ENCODE data around the gene FBXW4.
A peak's percentile ranks its signal among the peaks of the same experiment; 100 is the strongest.
"Not testable (repeated sequence)": the region's sequence is repeated elsewhere in the genome, so short reads cannot be mapped to it uniquely, and the experiment has no call there.

The FBXW4 gene

DNA sequence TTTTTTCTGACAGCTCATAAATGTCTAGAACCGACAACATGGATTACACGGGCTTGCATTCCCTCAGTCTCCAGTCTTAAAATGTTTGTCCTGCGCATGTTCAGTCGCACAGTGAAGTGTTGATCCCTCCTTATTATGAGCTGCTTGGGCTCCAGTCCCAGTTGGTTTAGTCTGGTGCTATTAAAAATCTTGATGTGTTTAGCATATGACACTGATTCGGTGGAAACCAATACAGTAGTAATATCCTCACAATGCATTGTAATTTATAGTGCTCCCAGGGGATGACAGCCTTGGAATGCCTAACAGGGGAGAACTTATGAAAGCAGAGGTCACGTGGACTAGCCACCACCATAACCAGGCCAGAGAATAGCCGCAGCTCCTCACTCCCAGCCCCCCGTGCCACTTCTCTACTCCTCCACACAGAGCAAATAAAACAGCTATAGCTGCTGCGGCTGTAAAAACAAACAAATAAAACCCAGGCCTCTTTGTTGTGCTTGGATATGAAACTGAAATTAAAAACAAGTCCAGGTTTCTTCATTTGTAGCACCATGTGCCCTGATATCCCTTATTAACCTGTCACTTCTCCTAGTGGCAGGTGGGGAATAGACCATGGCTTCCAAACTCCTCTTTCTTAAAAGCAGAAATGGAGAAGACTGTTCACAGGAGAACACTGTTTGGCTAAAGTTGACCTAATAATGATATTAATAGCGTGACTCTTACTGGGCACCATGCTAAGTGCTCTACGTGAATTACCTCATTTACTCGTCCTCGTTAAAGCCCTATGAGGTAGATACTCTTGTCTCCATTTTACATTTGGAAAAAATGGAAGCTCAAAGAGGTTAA, 99.2 kb downstream of the FBXW4 start:
- Histone ChIP-seq H3K36me3 (ENCODE audit: control insufficient read depth, insufficient read depth, low read length) (no peaks in the 10 kb centered on the region), H3K4me3 (ENCODE audit: insufficient read depth, low read depth, low read length, poor library complexity, severe bottlenecking) (no peak overlapping the region), H3K4me1 (ENCODE audit: control insufficient read depth, insufficient read depth, low read length, poor library complexity, severe bottlenecking) (no peaks in the 10 kb centered on the region), H3K9me3 (ENCODE audit: control insufficient read depth, low read length) (no peaks in the 10 kb centered on the region), H3K27me3 (replicated peaks; ENCODE audit: control insufficient read depth, insufficient read depth, low read length, poor library complexity, severe bottlenecking) (no peaks in the 10 kb centered on the region), H3K27ac (ENCODE audit: insufficient read depth, low read length, poor library complexity, severe bottlenecking) (no peak overlapping the region)
- DNase-seq = no peak

DNA sequence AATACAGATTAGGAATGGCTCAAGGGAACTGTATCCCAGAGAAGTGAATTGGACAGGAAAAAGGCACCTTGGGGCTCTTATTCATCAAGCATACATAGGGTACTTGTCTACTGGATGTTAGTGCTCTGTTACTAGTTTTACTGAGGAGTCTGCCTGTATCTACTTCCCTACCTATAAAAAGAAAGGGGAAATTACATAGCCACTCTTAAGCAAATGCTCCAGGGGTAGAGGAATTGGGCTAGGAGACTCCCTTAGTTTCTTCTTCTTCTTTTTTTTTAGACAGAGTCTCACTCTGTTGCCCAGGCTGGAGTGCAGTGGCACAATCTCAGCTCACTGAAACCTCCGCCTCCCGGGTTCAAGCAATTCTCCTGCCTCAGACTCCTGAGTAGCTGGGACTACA, 101.6 kb downstream of the FBXW4 start:
- not testable (repeated sequence) for H3K27me3 ChIP-seq (replicated peaks; ENCODE audit: control insufficient read depth, insufficient read depth, low read length, poor library complexity, severe bottlenecking); DNase-seq; H3K9me3 ChIP-seq (ENCODE audit: control insufficient read depth, low read length); H3K27ac ChIP-seq (ENCODE audit: insufficient read depth, low read length, poor library complexity, severe bottlenecking); H3K4me1 ChIP-seq (ENCODE audit: control insufficient read depth, insufficient read depth, low read length, poor library complexity, severe bottlenecking); H3K4me3 ChIP-seq (ENCODE audit: insufficient read depth, low read depth, low read length, poor library complexity, severe bottlenecking); H3K36me3 ChIP-seq (ENCODE audit: control insufficient read depth, insufficient read depth, low read length)

DNA sequence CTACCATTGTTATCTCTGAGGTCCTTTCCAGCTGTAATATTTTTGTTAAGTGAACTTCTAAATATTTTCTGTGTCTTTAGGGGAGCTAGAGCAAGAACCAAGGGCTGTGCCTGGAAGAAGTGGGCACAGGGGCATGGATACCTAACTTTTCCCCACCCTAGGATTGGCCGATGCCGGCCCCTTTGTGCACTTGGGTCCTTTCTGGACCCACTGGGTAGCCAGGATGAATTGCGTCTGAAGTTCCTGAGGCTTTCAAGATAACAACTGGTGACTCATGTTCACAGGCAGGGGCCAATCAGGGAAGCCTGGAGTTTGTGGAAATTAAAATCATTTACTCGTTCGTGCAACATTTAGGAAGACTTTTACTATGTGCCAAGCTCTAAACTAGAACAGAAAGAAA, 106.1 kb downstream of the FBXW4 start:
- Histone ChIP-seq H3K27ac (ENCODE audit: insufficient read depth, low read length, poor library complexity, severe bottlenecking) (no peak overlapping the region), H3K9me3 (ENCODE audit: control insufficient read depth, low read length) (no peaks in the 10 kb centered on the region), H3K4me3 (ENCODE audit: insufficient read depth, low read depth, low read length, poor library complexity, severe bottlenecking) (peak overlapping the region; percentile 81), H3K4me1 (ENCODE audit: control insufficient read depth, insufficient read depth, low read length, poor library complexity, severe bottlenecking) (peaks cover 16% of the 10 kb centered on the region), H3K36me3 (ENCODE audit: control insufficient read depth, insufficient read depth, low read length) (peaks cover 7% of the 10 kb centered on the region), H3K27me3 (replicated peaks; ENCODE audit: control insufficient read depth, insufficient read depth, low read length, poor library complexity, severe bottlenecking) (no peaks in the 10 kb centered on the region)
- DNase-seq = no peak

DNA sequence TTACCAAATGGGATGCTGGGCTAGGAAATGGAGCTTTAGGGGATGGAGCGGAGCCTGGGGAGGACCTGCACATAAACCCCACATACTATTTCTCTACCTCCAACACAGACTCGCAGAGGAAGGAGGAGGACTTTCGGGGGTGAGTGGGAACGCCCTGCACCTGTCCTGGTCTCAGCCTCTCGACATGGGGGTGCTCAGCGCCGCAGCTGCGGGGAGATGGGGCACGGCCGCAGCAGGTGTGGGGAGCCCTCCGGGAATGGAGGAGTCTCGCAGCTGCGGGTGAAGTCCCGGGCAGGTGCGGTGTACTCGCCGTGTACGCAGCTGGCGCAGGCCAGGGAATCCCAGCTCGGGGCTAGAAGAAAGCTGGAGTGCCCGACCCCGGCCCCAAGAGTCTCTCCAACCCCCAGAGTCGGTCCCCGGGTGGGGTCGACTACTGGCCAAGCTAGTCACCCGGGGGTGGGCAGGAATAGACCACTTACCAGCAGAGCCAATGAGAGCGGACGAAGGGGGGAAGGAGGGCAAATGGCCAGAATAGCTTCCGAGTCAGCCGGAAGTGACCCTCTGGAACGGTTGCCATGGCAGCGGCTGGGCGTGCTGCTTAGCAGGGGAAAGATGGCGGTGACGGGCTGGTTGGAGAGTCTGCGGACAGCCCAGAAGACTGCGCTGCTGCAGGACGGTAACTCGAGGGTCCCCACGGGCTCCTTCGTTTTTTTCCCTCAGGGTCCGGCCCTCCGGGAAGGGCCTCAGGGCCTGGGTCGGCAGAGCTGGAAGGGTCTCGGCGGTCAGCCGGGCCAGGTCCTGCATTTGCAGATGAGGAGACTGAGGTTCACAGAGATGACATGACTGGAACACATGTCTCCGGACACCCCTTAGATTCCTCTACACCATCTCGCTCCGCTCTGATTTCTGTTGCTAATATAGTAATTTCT, 107.0 kb downstream of the FBXW4 start, which contains the start of the genes DPCD and POLL:
Gene DPCD, plus strand, starts transcription at position 597 of the 929 bp plus-strand sequence. Its CDS starts 16 bp downstream, at position 613.
Gene POLL, minus strand, starts transcription at position 533 of the 929 bp plus-strand sequence. CDS start 897 bp downstream, outside the sequence.
- Histone ChIP-seq H3K9me3 (ENCODE audit: control insufficient read depth, low read length) (no peaks in the 10 kb centered on the region), H3K4me1 (ENCODE audit: control insufficient read depth, insufficient read depth, low read length, poor library complexity, severe bottlenecking) (peaks cover 16% of the 10 kb centered on the region), H3K4me3 (ENCODE audit: insufficient read depth, low read depth, low read length, poor library complexity, severe bottlenecking) (peak within 1 kb of the TSS; percentile 81), H3K27me3 (replicated peaks; ENCODE audit: control insufficient read depth, insufficient read depth, low read length, poor library complexity, severe bottlenecking) (no peaks in the 10 kb centered on the region), H3K27ac (ENCODE audit: insufficient read depth, low read length, poor library complexity, severe bottlenecking) (peak within 1 kb of the TSS; percentile 52), H3K36me3 (ENCODE audit: control insufficient read depth, insufficient read depth, low read length) (peaks cover 16% of the 10 kb centered on the region)
- peak; percentile 73 to 83 (median 74) for DNase-seq

DNA sequence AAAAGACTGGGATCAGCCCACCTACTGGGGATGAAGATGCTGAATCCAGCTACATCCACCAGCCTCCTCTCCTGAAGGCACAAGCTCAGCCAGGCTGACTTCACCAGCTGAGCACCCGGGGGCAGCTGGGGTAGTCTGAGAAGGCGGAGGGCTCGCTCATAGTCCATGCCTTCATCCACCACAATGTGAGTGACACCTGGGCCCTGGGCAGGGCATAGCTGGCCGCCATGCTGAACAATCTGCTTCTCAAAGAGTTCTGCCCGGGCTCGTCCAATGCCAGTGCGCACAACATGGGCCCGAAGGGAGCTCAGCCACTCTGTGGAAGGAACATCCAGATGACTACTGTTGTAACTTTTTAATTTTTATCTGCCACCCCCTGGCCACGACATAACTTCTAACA, 109.1 kb downstream of the FBXW4 start:
- Histone ChIP-seq H3K27me3 (replicated peaks; ENCODE audit: control insufficient read depth, insufficient read depth, low read length, poor library complexity, severe bottlenecking) (no peaks in the 10 kb centered on the region), H3K4me1 (ENCODE audit: control insufficient read depth, insufficient read depth, low read length, poor library complexity, severe bottlenecking) (peaks cover 16% of the 10 kb centered on the region), H3K4me3 (ENCODE audit: insufficient read depth, low read depth, low read length, poor library complexity, severe bottlenecking) (no peak overlapping the region), H3K27ac (ENCODE audit: insufficient read depth, low read length, poor library complexity, severe bottlenecking) (no peak overlapping the region), H3K36me3 (ENCODE audit: control insufficient read depth, insufficient read depth, low read length) (peaks cover 21% of the 10 kb centered on the region), H3K9me3 (ENCODE audit: control insufficient read depth, low read length) (no peaks in the 10 kb centered on the region)
- no peak for DNase-seq

DNA sequence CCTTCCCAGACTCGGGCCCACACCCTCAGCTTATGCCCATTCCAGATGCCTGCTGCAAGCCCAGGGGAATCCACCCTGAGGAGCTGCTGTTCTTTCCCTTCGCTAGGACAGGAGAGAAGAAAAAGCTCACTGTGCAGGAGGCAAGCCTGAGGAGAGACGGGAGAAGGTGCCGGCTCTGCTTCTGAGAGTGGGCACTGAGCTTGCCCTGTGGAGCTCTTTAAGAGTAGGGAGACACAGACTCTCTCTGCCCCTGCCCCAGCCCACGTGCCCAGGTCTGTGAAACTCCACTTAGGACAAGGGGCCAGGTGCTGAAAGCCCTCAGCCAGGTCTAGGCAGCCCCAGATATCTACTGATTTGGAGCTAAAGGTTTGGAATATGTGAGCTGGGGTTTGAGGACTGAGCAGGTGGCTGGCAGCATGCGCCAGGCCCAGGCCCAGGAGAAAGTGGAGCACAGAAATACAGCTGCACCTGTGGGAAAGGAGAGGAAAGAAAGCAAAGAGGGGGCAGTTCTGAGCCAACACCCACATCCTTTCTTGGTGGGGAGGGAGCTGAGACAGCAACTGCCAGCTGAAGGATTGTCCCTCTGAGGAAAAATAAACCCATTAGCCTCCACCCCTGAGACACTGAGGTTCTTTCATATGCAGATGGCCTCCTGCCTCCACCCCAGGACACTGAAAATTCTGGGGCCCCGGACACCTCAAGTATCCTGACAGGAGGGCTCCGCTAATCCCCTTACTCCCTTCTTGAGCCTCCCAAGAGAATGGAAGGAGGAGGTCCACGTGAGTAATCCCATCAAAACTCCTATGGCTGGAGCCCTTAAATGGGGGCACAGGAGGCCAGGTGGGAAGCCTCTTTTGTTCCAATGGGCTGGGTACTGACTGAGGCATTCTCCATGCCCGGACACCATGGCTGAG, 114.2 kb downstream of the FBXW4 start:
- no peaks in the 10 kb centered on the region for H3K4me1 ChIP-seq (ENCODE audit: control insufficient read depth, insufficient read depth, low read length, poor library complexity, severe bottlenecking)
- H3K4me3 ChIP-seq (ENCODE audit: insufficient read depth, low read depth, low read length, poor library complexity, severe bottlenecking) = no peak overlapping the region
- no peaks in the 10 kb centered on the region for H3K27me3 ChIP-seq (replicated peaks; ENCODE audit: control insufficient read depth, insufficient read depth, low read length, poor library complexity, severe bottlenecking)
- H3K27ac ChIP-seq (ENCODE audit: insufficient read depth, low read length, poor library complexity, severe bottlenecking) = no peak overlapping the region
- H3K9me3 ChIP-seq (ENCODE audit: control insufficient read depth, low read length) = no peaks in the 10 kb centered on the region
- peaks cover 48% of the 10 kb centered on the region for H3K36me3 ChIP-seq (ENCODE audit: control insufficient read depth, insufficient read depth, low read length)
- DNase-seq = no peak

DNA sequence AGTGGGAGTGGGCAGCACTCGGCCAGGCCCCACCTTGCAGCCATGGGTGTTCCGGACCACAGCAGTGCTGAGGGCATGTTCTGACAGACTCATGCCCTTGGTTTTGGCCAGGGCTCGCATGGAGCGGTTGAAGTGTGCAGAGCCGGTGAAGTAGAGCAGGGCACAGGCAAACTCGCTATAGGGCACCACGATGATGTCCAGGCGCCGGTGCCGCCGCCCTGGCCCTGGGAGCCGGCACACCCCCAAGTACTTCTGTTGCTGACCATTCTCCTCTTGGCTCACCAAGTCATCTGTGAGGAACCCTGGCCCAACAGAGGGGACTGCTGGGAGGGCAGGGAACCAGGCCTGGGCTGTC, 115.5 kb downstream of the FBXW4 start:
- Histone ChIP-seq H3K4me1 (ENCODE audit: control insufficient read depth, insufficient read depth, low read length, poor library complexity, severe bottlenecking) (no peaks in the 10 kb centered on the region), H3K27me3 (replicated peaks; ENCODE audit: control insufficient read depth, insufficient read depth, low read length, poor library complexity, severe bottlenecking) (no peaks in the 10 kb centered on the region), H3K4me3 (ENCODE audit: insufficient read depth, low read depth, low read length, poor library complexity, severe bottlenecking) (no peak overlapping the region), H3K27ac (ENCODE audit: insufficient read depth, low read length, poor library complexity, severe bottlenecking) (no peak overlapping the region), H3K9me3 (ENCODE audit: control insufficient read depth, low read length) (no peaks in the 10 kb centered on the region), H3K36me3 (ENCODE audit: control insufficient read depth, insufficient read depth, low read length) (peaks cover 45% of the 10 kb centered on the region)
- DNase-seq = no peak

DNA sequence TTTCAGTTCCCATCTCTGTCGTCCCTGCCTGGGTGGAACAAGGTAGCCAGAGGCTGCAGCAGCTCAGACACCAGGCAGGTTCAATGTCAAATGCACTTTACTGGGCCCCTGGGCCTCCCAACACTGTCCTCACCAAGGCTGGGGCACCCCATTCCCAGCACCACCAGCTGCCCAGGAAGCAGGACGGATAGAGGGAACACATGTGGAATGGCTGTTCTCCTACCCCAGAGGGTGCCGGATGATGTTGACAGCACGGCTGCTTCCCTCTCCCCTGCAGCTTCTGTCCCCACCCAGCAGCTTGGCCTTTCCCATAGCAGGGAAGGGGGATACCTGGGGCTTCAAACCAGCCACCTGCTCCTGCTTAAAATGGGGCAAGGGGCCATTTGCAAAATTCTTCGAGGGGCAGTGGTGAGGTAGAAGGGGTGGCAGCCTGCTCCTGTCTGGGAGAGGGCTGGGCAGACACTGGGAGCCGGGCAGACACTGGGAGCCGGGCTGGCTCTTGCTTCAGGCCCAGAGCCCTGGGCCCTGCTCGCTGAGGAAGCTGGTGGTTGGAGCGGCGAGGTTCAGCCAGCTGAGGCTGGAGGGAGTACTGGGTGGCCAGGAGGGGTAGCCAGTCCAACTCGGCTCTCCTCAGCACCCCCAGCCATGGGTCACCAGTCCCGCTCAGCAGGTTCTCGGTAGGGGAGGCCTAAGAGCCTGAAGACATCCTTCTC, 116.0 kb downstream of the FBXW4 start:
- Histone ChIP-seq H3K9me3 (ENCODE audit: control insufficient read depth, low read length) (no peaks in the 10 kb centered on the region), H3K36me3 (ENCODE audit: control insufficient read depth, insufficient read depth, low read length) (peaks cover 42% of the 10 kb centered on the region), H3K27me3 (replicated peaks; ENCODE audit: control insufficient read depth, insufficient read depth, low read length, poor library complexity, severe bottlenecking) (no peaks in the 10 kb centered on the region), H3K27ac (ENCODE audit: insufficient read depth, low read length, poor library complexity, severe bottlenecking) (no peak overlapping the region), H3K4me1 (ENCODE audit: control insufficient read depth, insufficient read depth, low read length, poor library complexity, severe bottlenecking) (no peaks in the 10 kb centered on the region), H3K4me3 (ENCODE audit: insufficient read depth, low read depth, low read length, poor library complexity, severe bottlenecking) (no peak overlapping the region)
- no peak for DNase-seq

DNA sequence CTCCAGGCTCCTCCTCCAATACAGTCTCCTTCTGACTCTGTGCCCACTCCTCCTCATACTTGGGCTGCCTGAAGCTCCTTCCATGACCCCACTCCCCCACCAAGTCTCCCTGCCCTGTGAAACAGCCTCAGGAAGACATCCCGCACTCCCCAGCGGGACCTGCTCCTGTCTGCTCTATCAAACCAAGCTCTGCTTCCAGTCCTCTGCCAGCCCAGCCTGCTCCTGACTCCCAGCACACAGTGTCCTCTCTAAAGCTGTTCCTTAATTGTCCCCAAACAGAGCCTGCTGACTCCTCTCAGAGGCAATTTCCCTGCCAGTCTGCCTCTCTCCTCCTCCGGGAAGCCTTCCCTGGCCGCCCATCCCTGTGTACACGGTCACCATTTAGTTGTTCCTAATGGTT, 116.8 kb downstream of the FBXW4 start:
- peaks cover 34% of the 10 kb centered on the region for H3K36me3 ChIP-seq (ENCODE audit: control insufficient read depth, insufficient read depth, low read length)
- H3K27ac ChIP-seq (ENCODE audit: insufficient read depth, low read length, poor library complexity, severe bottlenecking) = no peak overlapping the region
- H3K4me3 ChIP-seq (ENCODE audit: insufficient read depth, low read depth, low read length, poor library complexity, severe bottlenecking) = no peak overlapping the region
- H3K4me1 ChIP-seq (ENCODE audit: control insufficient read depth, insufficient read depth, low read length, poor library complexity, severe bottlenecking) = no peaks in the 10 kb centered on the region
- DNase-seq = no peak
- H3K27me3 ChIP-seq (replicated peaks; ENCODE audit: control insufficient read depth, insufficient read depth, low read length, poor library complexity, severe bottlenecking) = no peaks in the 10 kb centered on the region
- H3K9me3 ChIP-seq (ENCODE audit: control insufficient read depth, low read length) = no peaks in the 10 kb centered on the region
